Keratinocyte (primary cell): ENCODE measurements around the gene PTGDR2. TPM values are rescaled to one million over a fixed set of nuclear protein-coding genes. Genes with fewer than 3 reads are reported as not detected.

Experiments used
- DNase-seq: peaks from one replicate; pipeline ENCODE4 v3.0.0-alpha.2; 2011; ENCODE audit warnings: low read depth, missing footprints, low spot score
- FAIRE-seq: peaks from 2 replicates; lab custom pipeline; 2011; peaks lifted over from hg19 to GRCh38; lab: Jason Lieb, UNC
- H2AFZ ChIP-seq: 2 replicates; pipeline ENCODE4 v1.6.0; 2012; ENCODE audit warnings: low read length, control low read depth, inconsistent platforms; ENCODE audit not compliant: control insufficient read depth
- H3K27ac ChIP-seq: 2 replicates; pipeline ENCODE4 v1.5.1; 2011; ENCODE audit warnings: low read length; ENCODE audit not compliant: control insufficient read depth, insufficient read depth
- H3K27me3 ChIP-seq: 3 replicates; pipeline ENCODE4 v1.6.0; 2011; ENCODE audit warnings: low read length; ENCODE audit not compliant: control insufficient read depth, insufficient read depth; ENCODE audit errors: extremely low read depth
- H3K36me3 ChIP-seq, 2 experiments: 2 replicates in 1 of 2; 3 replicates in 1 of 2; pipeline ENCODE4 v1.5.1; 2011; ENCODE audit warnings: low read length in 2 of 2, mild to moderate bottlenecking in 1 of 2; ENCODE audit not compliant: control insufficient read depth in 2 of 2, insufficient read depth in 2 of 2; ENCODE audit errors: extremely low read depth in 1 of 2
- H3K4me1 ChIP-seq: 3 replicates; pipeline ENCODE4 v1.5.1; 2011; ENCODE audit warnings: low read length; ENCODE audit not compliant: control insufficient read depth, insufficient read depth; ENCODE audit errors: extremely low read depth
- H3K4me2 ChIP-seq: 3 replicates; pipeline ENCODE4 v1.6.0; 2011; ENCODE audit warnings: low read depth, low read length; ENCODE audit not compliant: control insufficient read depth, insufficient read depth; ENCODE audit errors: extremely low read depth
- H3K4me3 ChIP-seq, 3 experiments: fragments of 200-600 bp in 1 of 3; sonication (generic) in 1 of 3; 2 replicates in 2 of 3; 3 replicates in 1 of 3; pipeline ENCODE4 v1.5.1; 2011 to 2016; ENCODE audit warnings: low read length in 3 of 3, mild to moderate bottlenecking in 3 of 3, control low read depth in 2 of 3, inconsistent platforms in 1 of 3, low read depth in 1 of 3, mixed read lengths in 1 of 3, mixed run types in 1 of 3, moderate library complexity in 1 of 3; ENCODE audit not compliant: control insufficient read depth in 2 of 3, insufficient read depth in 2 of 3; ENCODE audit errors: extremely low read depth in 1 of 3
- H3K79me2 ChIP-seq: 2 replicates; pipeline ENCODE4 v1.6.0; 2012; ENCODE audit warnings: low read length; ENCODE audit not compliant: control insufficient read depth, insufficient read depth
- H3K9ac ChIP-seq: 3 replicates; pipeline ENCODE4 v1.6.0; 2011; ENCODE audit warnings: low read length; ENCODE audit not compliant: control insufficient read depth, insufficient read depth; ENCODE audit errors: extremely low read depth
- H3K9me1 ChIP-seq: 3 replicates; pipeline ENCODE4 v1.6.0; 2011; ENCODE audit warnings: low read length; ENCODE audit not compliant: control insufficient read depth, insufficient read depth; ENCODE audit errors: extremely low read depth
- H3K9me3 ChIP-seq: 2 replicates; pipeline ENCODE4 v1.5.1; 2012; ENCODE audit warnings: low read depth, low read length; ENCODE audit not compliant: control insufficient read depth
- H4K20me1 ChIP-seq: 3 replicates; pipeline ENCODE4 v1.6.0; 2011; ENCODE audit warnings: low read length; ENCODE audit not compliant: control insufficient read depth, insufficient read depth; ENCODE audit errors: extremely low read depth
- EZH2 ChIP-seq: IDR thresholded peaks from one replicate; pipeline ENCODE4 v1.6.1; 2012; ENCODE audit warnings: inconsistent platforms, mild to moderate bottlenecking, low read length, moderate library complexity
- dilution Hi-C: fragments of 300-500 bp; cut with MboI; formaldehyde crosslinking; loops from one replicate; pipeline ENCODE4 v1.7.0; 2020; ENCODE audit warnings: low sequenced_read_pairs; ENCODE audit not compliant: extremely low pct_ligation_motif_present
- polyA plus RNA-seq, 5 experiments: library from polyadenylated mRNA; depleted of rRNA in 3 of 5; stranded (reverse) in 3 of 5; stranded (forward) in 1 of 5; unstranded in 1 of 5; fragments of >200 nt; gene quantifications; 1 replicate in 1 of 5; 2 replicates in 3 of 5; 3 replicates in 1 of 5; pipeline versions ENCODE4 v1.2.1 to v1.2.3, GENCODE V29; 2011 to 2012; ENCODE audit warnings: missing spikeins in 2 of 5, low read depth in 1 of 5, low replicate concordance in 1 of 5
- TF ChIP-seq, protein P1 (sequence below), 3 experiments: IDR thresholded peaks in 1 of 3; conservative IDR thresholded peaks in 1 of 3; optimal IDR thresholded peaks in 1 of 3; 2 replicates in 2 of 3; 3 replicates in 1 of 3; pipeline versions ENCODE3 to v1.5.1; 2011; ENCODE audit warnings: low read length in 3 of 3, mild to moderate bottlenecking in 3 of 3, moderate library complexity in 2 of 3, control low read depth in 1 of 3, inconsistent platforms in 1 of 3; ENCODE audit not compliant: insufficient read depth in 2 of 3; ENCODE audit errors: extremely low read depth in 1 of 3

Gene PTGDR2
- polyA plus RNA-seq, 1 donor (not counting 4 experiments of a cell fraction or from before 2014, with no cell fraction given) = not detected

DNA sequence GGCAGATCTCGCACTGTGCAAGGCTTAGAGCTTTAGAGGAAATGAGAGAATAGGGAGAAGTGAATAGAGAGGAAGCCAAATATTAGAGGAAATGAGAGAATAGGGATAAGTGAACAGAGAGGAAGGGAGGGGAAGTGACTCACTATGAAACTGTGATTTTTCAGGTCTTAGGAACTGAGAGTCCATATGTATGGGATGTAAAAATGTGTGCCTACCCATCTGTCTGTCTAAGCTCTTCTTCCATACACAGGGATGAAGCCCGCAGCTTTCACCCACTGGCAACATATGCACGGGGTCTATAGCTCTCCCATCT is 20.3 kb downstream of the PTGDR2 start:
- Histone ChIP-seq H3K36me3 (no peaks in the 10 kb centered on the region), H3K27ac (peak overlapping the region; percentile 15), H3K9ac (no peak overlapping the region), H3K4me2 (peak overlapping the region; percentile 2), H3K9me1 (no peaks in the 10 kb centered on the region), H4K20me1 (no peaks in the 10 kb centered on the region), H2AFZ (peak overlapping the region; percentile 5), H3K4me1 (peaks cover 28% of the 10 kb centered on the region), H3K79me2 (no peaks in the 10 kb centered on the region), H3K27me3 (no peaks in the 10 kb centered on the region), H3K4me3 (no peak overlapping the region), H3K9me3 (no peaks in the 10 kb centered on the region)
- FAIRE-seq (no peak), DNase-seq (no peak)
- TF ChIP-seq EZH2 = no peak
- TF ChIP-seq, protein P1, sequence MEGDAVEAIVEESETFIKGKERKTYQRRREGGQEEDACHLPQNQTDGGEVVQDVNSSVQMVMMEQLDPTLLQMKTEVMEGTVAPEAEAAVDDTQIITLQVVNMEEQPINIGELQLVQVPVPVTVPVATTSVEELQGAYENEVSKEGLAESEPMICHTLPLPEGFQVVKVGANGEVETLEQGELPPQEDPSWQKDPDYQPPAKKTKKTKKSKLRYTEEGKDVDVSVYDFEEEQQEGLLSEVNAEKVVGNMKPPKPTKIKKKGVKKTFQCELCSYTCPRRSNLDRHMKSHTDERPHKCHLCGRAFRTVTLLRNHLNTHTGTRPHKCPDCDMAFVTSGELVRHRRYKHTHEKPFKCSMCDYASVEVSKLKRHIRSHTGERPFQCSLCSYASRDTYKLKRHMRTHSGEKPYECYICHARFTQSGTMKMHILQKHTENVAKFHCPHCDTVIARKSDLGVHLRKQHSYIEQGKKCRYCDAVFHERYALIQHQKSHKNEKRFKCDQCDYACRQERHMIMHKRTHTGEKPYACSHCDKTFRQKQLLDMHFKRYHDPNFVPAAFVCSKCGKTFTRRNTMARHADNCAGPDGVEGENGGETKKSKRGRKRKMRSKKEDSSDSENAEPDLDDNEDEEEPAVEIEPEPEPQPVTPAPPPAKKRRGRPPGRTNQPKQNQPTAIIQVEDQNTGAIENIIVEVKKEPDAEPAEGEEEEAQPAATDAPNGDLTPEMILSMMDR (optimal IDR thresholded peaks at IDR 0.05 in 1 of 3, IDR thresholded peaks at IDR 0.05 in 1 of 3, conservative IDR thresholded peaks at IDR 0.05 in 1 of 3; ENCODE audit: extremely low read depth in 1 of 3, insufficient read depth in 2 of 3, low read length in 3 of 3) = no peak
- dilution Hi-C loops = no loop called here

DNA sequence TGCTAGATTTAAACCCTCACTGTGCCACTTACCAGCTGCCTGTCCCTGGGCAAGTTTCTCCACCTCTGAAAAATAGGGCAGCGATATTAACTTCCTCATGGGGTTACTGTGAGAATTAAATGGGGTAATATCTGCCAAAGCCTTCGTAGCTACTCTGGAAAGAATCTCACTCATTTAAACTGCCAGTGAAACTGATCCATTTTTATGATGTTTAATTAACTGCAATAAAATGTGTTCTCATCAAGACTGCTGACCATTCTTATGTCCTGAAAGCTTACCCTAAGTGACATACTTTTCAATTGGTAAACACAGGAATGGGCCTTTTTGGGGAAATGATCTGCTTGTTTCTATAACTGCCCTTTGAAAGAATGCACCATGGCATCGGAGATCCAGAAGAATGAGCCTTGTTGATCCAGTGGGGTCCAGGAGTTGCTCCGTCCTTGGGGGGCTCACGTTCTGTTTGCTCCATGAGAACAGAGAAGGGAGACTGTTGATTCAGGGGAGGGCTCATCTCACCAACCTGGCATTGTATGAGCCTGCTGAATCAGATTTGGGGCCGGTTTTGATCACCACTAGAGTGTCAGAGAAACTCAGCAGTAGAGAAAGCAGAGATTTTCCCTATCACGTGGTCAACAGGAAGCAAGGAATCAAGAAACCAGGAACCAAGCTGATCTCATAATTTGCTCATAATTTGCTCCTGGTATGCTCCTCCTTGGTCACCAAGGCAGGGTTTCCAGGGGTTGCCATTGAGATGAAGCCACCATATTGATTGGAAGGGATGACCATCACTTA is 20.8 kb downstream of the PTGDR2 start:
- Histone ChIP-seq H3K9me1 (no peaks in the 10 kb centered on the region), H3K27me3 (no peaks in the 10 kb centered on the region), H3K36me3 (no peaks in the 10 kb centered on the region), H3K4me3 (no peak overlapping the region), H3K79me2 (no peaks in the 10 kb centered on the region), H2AFZ (peak overlapping the region; percentile 5), H3K9me3 (no peaks in the 10 kb centered on the region), H3K4me1 (peaks cover 30% of the 10 kb centered on the region), H3K9ac (no peak overlapping the region), H3K27ac (peak overlapping the region; percentile 15), H4K20me1 (no peaks in the 10 kb centered on the region), H3K4me2 (peak overlapping the region; percentile 2)
- FAIRE-seq = no peak
- dilution Hi-C loops = no loop called here
- no peak for DNase-seq
- TF ChIP-seq, protein P1 (optimal IDR thresholded peaks at IDR 0.05 in 1 of 3, IDR thresholded peaks at IDR 0.05 in 1 of 3, conservative IDR thresholded peaks at IDR 0.05 in 1 of 3; ENCODE audit: extremely low read depth in 1 of 3, insufficient read depth in 2 of 3, low read length in 3 of 3) = no peak
- no peak for TF ChIP-seq EZH2
